ENCODE data around the gene SEMA5B.

SEMA5B gene

GRCh38 chr3:122969585-122970469 is 57.7 kb downstream of the SEMA5B start:
- no peak for DNase-seq (ENCODE audit: low read depth)

GRCh38 chr3:122967765-122968164 is 59.8 kb downstream of the SEMA5B start:
- DNase-seq (ENCODE audit: low read depth): no peak

- DNase-seq (ENCODE audit: low read depth): no peak
Measured at GRCh38 chr3:122967356-122967755, 60.2 kb downstream of the SEMA5B start.

GRCh38 chr3:122966045-122966444 is 61.5 kb downstream of the SEMA5B start:
- DNase-seq (ENCODE audit: low read depth): no peak

- no peak for DNase-seq (ENCODE audit: low read depth)
Measured at GRCh38 chr3:122964811-122965210, 62.8 kb downstream of the SEMA5B start.

GRCh38 chr3:122962149-122962548 is 65.4 kb downstream of the SEMA5B start:
- no peak for DNase-seq (ENCODE audit: low read depth)

GRCh38 chr3:122961146-122961545 is 66.4 kb downstream of the SEMA5B start:
- no peak for DNase-seq (ENCODE audit: low read depth)

GRCh38 chr3:122960652-122961051 is 66.9 kb downstream of the SEMA5B start:
- DNase-seq (ENCODE audit: low read depth): no peak

- no peak for DNase-seq (ENCODE audit: low read depth)
Measured at GRCh38 chr3:122959339-122959738, 68.2 kb downstream of the SEMA5B start.

- no peak for DNase-seq (ENCODE audit: low read depth)
Measured at GRCh38 chr3:122957707-122958689, 69.6 kb downstream of the SEMA5B start.

GRCh38 chr3:122956693-122957455 is 70.7 kb downstream of the SEMA5B start:
- no peak for DNase-seq (ENCODE audit: low read depth)

GRCh38 chr3:122955916-122956692 is 71.5 kb downstream of the SEMA5B start:
- DNase-seq (ENCODE audit: low read depth): no peak

- no peak for DNase-seq (ENCODE audit: low read depth)
Measured at GRCh38 chr3:122952520-122952919, 75.0 kb downstream of the SEMA5B start.

- DNase-seq (ENCODE audit: low read depth): no peak
Measured at GRCh38 chr3:122948408-122948807, 79.2 kb downstream of the SEMA5B start.

- DNase-seq (ENCODE audit: low read depth): no peak
Measured at GRCh38 chr3:122947738-122948137, 79.8 kb downstream of the SEMA5B start.

- DNase-seq (ENCODE audit: low read depth): no peak
Measured at GRCh38 chr3:122947196-122947595, 80.4 kb downstream of the SEMA5B start.

GRCh38 chr3:122946185-122946584 is 81.4 kb downstream of the SEMA5B start:
- DNase-seq (ENCODE audit: low read depth): no peak

GRCh38 chr3:122945230-122945629 is 82.3 kb downstream of the SEMA5B start:
- no peak for DNase-seq (ENCODE audit: low read depth)

GRCh38 chr3:122944671-122945161 is 82.8 kb downstream of the SEMA5B start:
- no peak for DNase-seq (ENCODE audit: low read depth)

GRCh38 chr3:122943828-122944190 is 83.8 kb downstream of the SEMA5B start:
- DNase-seq (ENCODE audit: low read depth): no peak

All from activated gamma-delta T cell treated with anti-CD3 and anti-CD28 coated beads, Interleukin-2, amount 50 U/mL, for 16 hours (primary cell).